Liver (tissue), 3 donors: ENCODE measurements around the gene RIBC1.

Source experiments
- ATF3 ChIP-seq: IDR thresholded peaks from 2 replicates; pipeline ENCODE4 v1.6.1; 2016; ENCODE audit warnings: antibody characterized with exemption
- CTCF ChIP-seq: fragments of 150-350 bp; IDR thresholded peaks from 2 replicates; pipeline ENCODE4 v1.5.1; 2017; ENCODE audit warnings: improper control_type of control experiment, low read depth, low read length; ENCODE audit not compliant: missing input control
- EGR1 ChIP-seq, 2 donors: IDR thresholded peaks; 2 replicates each; pipeline ENCODE4 v1.6.1; 2016 to 2018; ENCODE audit warnings: antibody characterized with exemption in 2 of 2, low read depth in 2 of 2
- GABPA ChIP-seq, 2 donors: IDR thresholded peaks in 1 of 2; conservative IDR thresholded peaks in 1 of 2; 2 replicates each; pipeline ENCODE4 v1.6.1; 2016; ENCODE audit warnings: antibody characterized with exemption in 2 of 2, mild to moderate bottlenecking in 1 of 2, moderate library complexity in 1 of 2
- donor health status: healthy.
- donor health status: healthy.

- no peak for TF ChIP-seq CTCF
- no peak for TF ChIP-seq EGR1 (IDR thresholded peaks at IDR 0.05; ENCODE audit: low read depth in 2 of 2)
- no peak for TF ChIP-seq ATF3
- no peak for TF ChIP-seq GABPA (IDR thresholded peaks at IDR 0.05 in 1 of 2, conservative IDR thresholded peaks at IDR 0.05 in 1 of 2)
Observed at GRCh38 chrX:53379747-53380146, 42.9 kb upstream of the RIBC1 start.
